ENCODE data around the gene COX5B.

GRCh38 chr2:97653874-97654273 is 8.0 kb downstream of the COX5B start:
- no peak for TF ChIP-seq E2F4 (CRISPR knock-in tag; IDR thresholded peaks at IDR 0.05; ENCODE audit: borderline replicate concordance, low read depth)
- no peak for TF ChIP-seq CTCF (IDR thresholded peaks at IDR 0.05)
- no peak for TF ChIP-seq CREB1 (CRISPR knock-in tag; IDR thresholded peaks at IDR 0.05)

Data from WTC11 (cell line).